T-helper 17 cell (primary cell): ENCODE data around the gene VPS52. TPM values are rescaled to one million over a fixed set of nuclear protein-coding genes. Genes with fewer than 3 reads are reported as not detected.
"Not testable (repeated sequence)": the region's sequence is repeated elsewhere in the genome, so short reads cannot be mapped to it uniquely, and the experiment has no call there.

Experiments
- ATAC-seq: fragments of 150-1000 bp; cut with Tn5 transposase; 2 replicates; pipeline ENCODE4 v1.10.0; 2021; ENCODE audit warnings: mild to moderate bottlenecking, moderate library complexity
- DNase-seq, 3 donors: peaks; one replicate each; pipeline versions ENCODE4 v3.0.0 to v3.0.0-alpha.2; 2020 to 2021
- H3K9me3 ChIP-seq: one replicate; pipeline ENCODE4 v1.7.0; 2013; ENCODE audit warnings: low read length, mild to moderate bottlenecking; ENCODE audit not compliant: control insufficient read depth, poor library complexity, severe bottlenecking
- H3K27ac Mint-ChIP-seq: one replicate; pipeline ENCODE4 v1.8.0; 2022; ENCODE audit warnings: mild to moderate bottlenecking, moderate library complexity, mixed read lengths
- H3K27me3 Mint-ChIP-seq: one replicate; pipeline ENCODE4 v1.8.0; 2022; ENCODE audit warnings: mixed read lengths
- H3K36me3 Mint-ChIP-seq: one replicate; pipeline ENCODE4 v1.8.0; 2022; ENCODE audit warnings: low read depth, mixed read lengths
- H3K4me1 Mint-ChIP-seq: one replicate; pipeline ENCODE4 v1.8.0; 2022; ENCODE audit warnings: mild to moderate bottlenecking, mixed read lengths
- H3K4me3 Mint-ChIP-seq: one replicate; pipeline ENCODE4 v1.8.0; 2022; ENCODE audit warnings: mild to moderate bottlenecking, moderate library complexity, mixed read lengths
- total RNA-seq, 4 donors: library from RNA in 2 of 4; stranded (reverse) in 2 of 4; gene quantifications; one replicate each; pipeline ENCODE4 v1.2.3 and lab custom pipeline; 2022 to 2026

Gene VPS52
- total RNA-seq, 2 donors from 2014 or later, result 66.5 to 68.3 TPM

DNA sequence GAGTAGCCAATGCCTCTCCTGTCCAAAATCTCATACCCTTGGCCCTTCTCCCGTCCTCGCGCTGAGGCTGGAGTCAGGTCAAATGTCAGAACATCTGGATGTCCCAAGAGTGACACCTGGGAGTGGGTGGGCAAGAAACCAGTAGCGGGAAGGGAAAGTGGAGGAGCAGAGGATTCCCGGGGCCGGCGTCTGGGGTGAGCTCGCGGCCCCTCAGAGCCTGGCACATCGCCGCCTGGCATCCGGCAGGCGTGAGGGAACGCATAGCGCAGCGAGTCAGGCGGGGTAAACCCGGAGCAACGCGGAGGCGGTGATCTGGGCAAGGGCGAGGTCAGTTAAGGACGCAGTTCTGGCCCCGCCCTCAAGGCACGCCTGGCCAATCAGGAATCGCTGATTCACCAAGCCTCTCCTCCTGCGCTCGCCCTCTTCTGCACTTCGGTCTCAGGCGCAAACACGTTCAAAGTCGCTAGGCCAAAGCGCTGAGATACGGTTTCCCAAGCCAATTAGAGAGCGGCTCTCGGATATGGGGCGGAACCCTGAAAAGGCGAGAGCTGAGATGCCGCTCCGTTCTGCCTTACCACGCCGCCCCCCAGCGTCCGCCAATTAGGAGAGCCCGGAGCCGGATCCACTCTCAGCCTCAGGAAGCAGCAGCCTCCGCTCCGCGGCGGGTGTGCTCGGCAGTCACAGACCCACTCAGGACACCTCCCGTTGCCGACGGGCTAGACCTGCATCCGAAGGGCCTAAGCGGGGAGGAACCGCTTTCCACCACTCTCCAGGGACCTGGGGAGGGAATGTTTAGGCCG lies 22.5 kb downstream of the VPS52 start:
- Mint-ChIP-seq H3K36me3 (peaks cover 3% of the 10 kb centered on the region), H3K27me3 (no peaks in the 10 kb centered on the region), H3K4me1 (peaks cover 28% of the 10 kb centered on the region), H3K27ac (peak overlapping the region; percentile 98), H3K4me3 (peak overlapping the region; percentile 93)
- ATAC-seq (peak; percentile 89), DNase-seq (peak; percentile 85 to 95 (median 89))
- H3K9me3 ChIP-seq, result no peaks in the 10 kb centered on the region

DNA sequence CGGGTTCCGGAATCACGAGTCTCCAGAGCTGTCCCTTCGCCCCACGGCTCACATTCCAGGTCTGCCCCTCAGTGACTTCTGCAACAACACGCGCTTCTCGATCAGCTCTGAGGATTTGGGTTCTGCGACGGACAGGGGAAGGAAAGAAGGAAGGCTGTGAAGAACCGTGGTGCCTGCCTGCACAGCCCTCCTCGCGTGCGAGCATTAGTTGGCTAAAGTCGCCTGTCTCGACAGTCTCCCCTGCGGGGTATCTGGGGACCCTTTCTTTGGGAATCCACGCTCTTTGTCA lies 23.1 kb downstream of the VPS52 start:
- ATAC-seq, result peak; percentile 27
- H3K27ac Mint-ChIP-seq, result peak overlapping the region; percentile 98
- peak in 1 of 3 donors; percentile 23 for DNase-seq

DNA sequence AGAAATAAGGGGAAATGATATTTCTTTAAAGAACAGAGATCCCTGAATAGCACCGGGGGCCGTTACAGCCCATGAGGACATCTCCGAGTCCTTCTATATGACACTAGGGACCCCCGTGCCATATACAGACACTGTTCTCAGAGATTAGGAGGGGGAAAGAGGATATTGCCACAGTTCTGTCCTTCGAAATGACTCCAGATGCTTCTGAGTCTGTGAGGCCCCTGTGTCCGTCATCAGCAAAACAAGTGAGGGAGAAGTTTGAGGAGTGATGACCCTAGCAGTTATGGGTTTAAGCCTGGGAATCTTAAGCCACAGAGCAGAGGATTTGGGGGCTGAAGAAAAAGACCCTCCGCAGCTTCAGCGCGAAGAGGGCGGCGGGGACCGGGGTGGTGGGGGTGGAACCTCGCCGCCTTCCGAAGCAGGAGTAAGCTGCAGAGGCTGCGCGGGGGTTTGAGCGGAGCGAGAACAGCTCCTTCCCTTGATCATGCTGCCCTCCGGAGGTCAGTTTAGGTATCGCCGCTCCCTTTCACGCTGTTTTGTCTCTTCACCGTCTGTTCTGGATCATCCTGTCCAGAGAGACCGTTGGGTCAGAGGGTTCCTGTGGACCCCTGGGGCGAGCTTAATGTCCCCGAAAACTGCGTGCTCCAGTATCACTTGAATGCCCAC lies 23.6 kb downstream of the VPS52 start:
- H3K4me1 Mint-ChIP-seq, result peaks cover 28% of the 10 kb centered on the region
- peak overlapping the region; percentile 98 for H3K27ac Mint-ChIP-seq
- no peaks in the 10 kb centered on the region for H3K27me3 Mint-ChIP-seq
- H3K4me3 Mint-ChIP-seq, result peak overlapping the region; percentile 93
- no peaks in the 10 kb centered on the region for H3K9me3 ChIP-seq
- peaks cover 3% of the 10 kb centered on the region for H3K36me3 Mint-ChIP-seq
- ATAC-seq, result peak; percentile 44
- peak; percentile 77 to 88 (median 80) for DNase-seq

More for the DNA sequence above, 23.1 kb downstream of the VPS52 start:
- H3K4me3 Mint-ChIP-seq, result peak overlapping the region; percentile 93
- H3K36me3 Mint-ChIP-seq, result peaks cover 3% of the 10 kb centered on the region
- no peaks in the 10 kb centered on the region for H3K27me3 Mint-ChIP-seq
- H3K4me1 Mint-ChIP-seq, result peaks cover 28% of the 10 kb centered on the region
- no peaks in the 10 kb centered on the region for H3K9me3 ChIP-seq

DNA sequence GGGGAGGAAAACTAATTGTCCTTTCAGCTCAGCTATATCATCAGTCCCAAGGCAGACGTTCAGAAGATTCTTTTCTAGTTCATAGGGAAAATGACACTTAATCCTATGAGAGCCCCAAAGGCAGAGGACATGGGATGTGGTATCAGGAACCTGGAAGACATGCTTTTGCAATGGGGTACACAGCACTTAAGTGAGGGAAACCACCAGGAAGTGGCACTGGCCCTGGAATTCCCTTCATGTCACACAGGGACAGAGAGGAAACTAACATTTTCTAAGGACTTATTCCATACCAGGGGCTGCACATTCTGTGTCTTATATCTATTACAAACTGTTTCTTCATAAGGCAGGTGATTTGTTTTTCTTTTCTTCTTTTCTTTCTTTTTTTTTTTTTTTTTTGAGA lies 28.2 kb downstream of the VPS52 start:
- Mint-ChIP-seq H3K4me1 (peaks cover 9% of the 10 kb centered on the region), H3K27me3 (peaks cover 21% of the 10 kb centered on the region), H3K4me3 (no peak overlapping the region), H3K36me3 (peaks cover 3% of the 10 kb centered on the region), H3K27ac (no peak overlapping the region)
- no peak for ATAC-seq
- DNase-seq, result no peak
- H3K9me3 ChIP-seq, result no peaks in the 10 kb centered on the region

DNA sequence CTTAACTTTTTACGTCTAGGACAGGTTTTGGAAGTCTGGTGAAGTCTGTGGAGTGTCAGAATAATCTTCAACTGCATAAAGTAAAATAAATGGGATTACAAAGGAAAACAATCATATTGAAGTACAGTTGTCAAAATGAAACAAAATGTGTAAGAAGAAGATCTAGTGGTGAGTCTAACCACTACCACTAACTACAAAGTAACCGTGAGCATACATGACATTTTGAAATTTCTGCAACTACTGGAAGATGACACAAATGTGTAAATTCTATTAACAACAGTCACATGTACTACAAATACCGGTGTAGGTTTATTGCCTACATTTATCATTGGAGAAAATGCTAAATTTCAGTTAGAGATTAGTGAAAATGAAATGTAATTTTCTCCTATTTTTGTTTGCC lies 29.7 kb downstream of the VPS52 start:
- H3K36me3 Mint-ChIP-seq, result peaks cover 3% of the 10 kb centered on the region
- H3K27ac Mint-ChIP-seq, result peak overlapping the region; percentile 83
- peak; percentile 25 for ATAC-seq
- peaks cover 7% of the 10 kb centered on the region for H3K4me1 Mint-ChIP-seq
- H3K4me3 Mint-ChIP-seq, result no peak overlapping the region
- H3K27me3 Mint-ChIP-seq, result peaks cover 31% of the 10 kb centered on the region
- no peaks in the 10 kb centered on the region for H3K9me3 ChIP-seq
- no peak for DNase-seq

DNA sequence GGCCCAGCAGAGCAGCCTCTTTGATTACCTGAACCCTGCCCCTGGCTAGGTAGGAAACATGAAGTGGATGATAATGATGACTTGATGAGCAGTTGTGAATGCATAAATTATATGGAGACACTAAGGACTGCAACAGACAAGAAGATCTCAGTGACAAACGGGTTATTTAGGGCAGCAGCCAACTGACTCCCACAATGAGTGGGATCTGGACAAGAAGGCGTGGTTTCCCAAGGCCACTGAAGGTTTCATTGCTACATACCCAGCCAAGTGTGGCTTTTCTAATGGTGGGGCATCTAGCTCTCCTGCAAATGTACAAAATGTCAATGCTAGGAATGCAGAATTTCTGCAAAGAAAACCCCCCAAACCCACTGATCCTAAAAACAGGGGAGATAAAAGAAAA lies 33.9 kb downstream of the VPS52 start:
- peaks cover 12% of the 10 kb centered on the region for H3K4me1 Mint-ChIP-seq
- no peak overlapping the region for H3K4me3 Mint-ChIP-seq
- H3K27ac Mint-ChIP-seq, result no peak overlapping the region
- H3K9me3 ChIP-seq, result no peaks in the 10 kb centered on the region
- ATAC-seq, result no peak
- peaks cover 61% of the 10 kb centered on the region for H3K27me3 Mint-ChIP-seq
- no peak for DNase-seq
- peaks cover 6% of the 10 kb centered on the region for H3K36me3 Mint-ChIP-seq

DNA sequence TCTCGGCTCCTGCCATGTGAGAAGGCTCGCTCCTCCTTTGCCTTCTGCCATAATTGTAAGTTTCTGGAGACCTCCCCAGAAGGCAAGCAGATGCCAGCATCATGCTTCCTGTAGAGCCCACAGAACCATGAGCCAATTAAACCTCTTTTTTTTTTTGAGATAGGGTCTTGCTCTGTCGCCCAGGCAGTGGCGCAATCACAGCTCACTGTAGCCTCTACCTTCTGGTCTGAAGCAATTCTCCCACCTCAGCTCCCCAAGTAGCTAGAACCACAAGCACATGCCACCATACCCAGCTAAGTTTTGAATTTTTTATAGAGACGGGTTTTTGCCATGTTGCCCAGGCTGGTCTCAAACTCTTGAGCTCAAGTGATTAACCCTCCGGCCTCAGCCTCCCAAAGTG lies 34.8 kb downstream of the VPS52 start:
- Mint-ChIP-seq H3K4me3 (no peak overlapping the region), H3K4me1 (peaks cover 7% of the 10 kb centered on the region), H3K27ac (no peak overlapping the region), H3K36me3 (peaks cover 2% of the 10 kb centered on the region), H3K27me3 (peaks cover 60% of the 10 kb centered on the region)
- ATAC-seq (no peak), DNase-seq (no peak)
- H3K9me3 ChIP-seq, result no peaks in the 10 kb centered on the region

DNA sequence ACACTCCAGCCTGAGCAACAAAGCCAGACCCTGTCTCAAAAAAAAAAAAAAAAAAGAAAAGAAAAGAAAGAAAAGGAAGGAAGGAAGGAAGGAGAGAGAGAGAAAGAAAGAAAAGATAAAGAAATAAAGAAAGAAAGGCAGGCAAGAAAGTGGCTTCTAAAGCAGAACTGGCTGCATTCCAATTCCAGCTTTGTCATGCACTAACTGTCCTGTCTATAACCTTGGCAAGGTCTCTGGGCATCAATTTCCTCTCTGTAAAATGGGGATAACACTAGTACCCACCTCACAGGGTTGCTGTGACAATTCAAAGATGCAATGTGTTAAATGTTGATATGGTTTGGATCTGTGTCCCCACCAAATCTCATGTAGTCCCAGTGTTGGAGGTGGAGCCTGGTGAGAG lies 35.3 kb downstream of the VPS52 start:
- no peak for DNase-seq
- Mint-ChIP-seq H3K27me3 (peaks cover 65% of the 10 kb centered on the region), H3K4me1 (peaks cover 6% of the 10 kb centered on the region), H3K36me3 (peaks cover 3% of the 10 kb centered on the region), H3K4me3 (no peak overlapping the region), H3K27ac (no peak overlapping the region)
- no peak for ATAC-seq
- H3K9me3 ChIP-seq, result no peaks in the 10 kb centered on the region

DNA sequence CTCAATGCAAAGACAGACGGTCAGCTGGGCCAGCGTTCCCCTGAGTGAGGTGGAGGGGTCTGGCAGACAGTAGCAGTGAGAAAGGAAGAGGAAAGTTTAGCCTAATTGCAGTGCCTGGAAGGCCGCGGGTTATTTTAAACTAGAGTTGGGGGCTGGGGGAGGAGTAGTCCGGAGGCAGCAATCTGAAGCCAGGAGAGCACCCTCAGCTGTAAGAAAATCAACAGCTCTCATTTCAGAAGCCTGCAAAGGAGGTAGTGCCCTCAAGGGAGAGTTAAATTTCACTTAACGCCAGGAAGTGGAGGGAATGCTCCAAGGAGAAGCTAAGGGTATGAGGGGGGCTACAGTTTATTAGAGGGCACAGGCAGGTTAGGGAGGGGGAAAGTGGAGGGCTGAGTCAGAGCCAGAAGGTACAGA lies 36.4 kb downstream of the VPS52 start:
- Mint-ChIP-seq H3K27me3 (peaks cover 66% of the 10 kb centered on the region), H3K27ac (no peak overlapping the region), H3K36me3 (peaks cover 4% of the 10 kb centered on the region), H3K4me1 (peaks cover 6% of the 10 kb centered on the region), H3K4me3 (no peak overlapping the region)
- ATAC-seq (no peak), DNase-seq (no peak)
- H3K9me3 ChIP-seq, result no peaks in the 10 kb centered on the region

DNA sequence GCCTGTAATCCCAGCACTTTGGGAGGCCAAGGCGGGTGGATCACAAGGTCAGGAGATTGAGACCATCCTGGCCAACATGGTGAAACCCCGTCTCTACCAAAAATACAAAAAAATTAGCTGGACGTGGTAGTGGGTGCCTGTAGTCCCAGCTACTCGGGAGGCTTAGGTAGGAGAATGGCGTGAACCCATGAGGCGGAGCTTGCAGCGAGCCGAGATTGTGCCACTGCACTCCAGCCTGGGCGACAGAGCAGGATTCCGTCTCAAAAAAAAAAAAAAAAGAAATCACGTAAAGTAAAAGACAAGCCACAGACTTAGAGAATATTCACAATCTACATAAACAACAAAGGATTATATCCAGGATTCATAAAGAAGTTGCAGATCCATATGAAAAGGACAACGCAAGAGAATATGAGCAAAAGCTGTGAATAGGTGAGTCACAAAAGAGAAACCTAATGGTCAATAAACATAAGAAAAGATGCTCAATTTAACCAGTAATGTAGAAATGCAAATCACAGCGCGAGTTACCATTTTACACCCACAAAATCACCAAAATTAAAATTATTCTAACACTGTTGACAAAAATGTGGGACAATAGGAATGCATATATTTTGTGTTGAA lies 45.1 kb downstream of the VPS52 start:
- peaks cover 46% of the 10 kb centered on the region for H3K27me3 Mint-ChIP-seq
- H3K27ac Mint-ChIP-seq, H3K36me3 Mint-ChIP-seq, H3K4me1 Mint-ChIP-seq, H3K9me3 ChIP-seq, H3K4me3 Mint-ChIP-seq, DNase-seq, ATAC-seq: not testable (repeated sequence)

DNA sequence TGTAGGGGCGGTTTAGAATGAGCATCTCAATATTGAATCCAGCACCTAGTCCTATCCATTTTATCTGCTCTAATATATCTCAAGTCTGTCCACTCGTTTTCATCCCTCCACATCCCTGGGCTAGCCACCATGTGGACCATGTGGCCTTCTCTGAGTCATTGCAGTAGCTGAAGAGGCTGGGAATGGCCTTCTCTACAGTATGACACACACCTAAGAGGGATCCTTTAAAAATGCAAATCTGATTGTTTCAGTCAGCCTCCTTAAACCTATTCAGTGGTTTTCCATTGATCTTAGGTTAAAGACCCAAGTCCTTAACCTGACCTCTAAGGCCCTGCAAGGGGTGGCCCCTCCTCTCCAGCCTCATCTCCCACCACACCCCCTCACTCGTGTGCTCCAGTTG lies 54.0 kb downstream of the VPS52 start:
- Mint-ChIP-seq H3K27ac (no peak overlapping the region), H3K36me3 (peaks cover 2% of the 10 kb centered on the region), H3K4me3 (no peak overlapping the region), H3K4me1 (peaks cover 18% of the 10 kb centered on the region), H3K27me3 (peaks cover 76% of the 10 kb centered on the region)
- no peak for ATAC-seq
- no peak for DNase-seq
- H3K9me3 ChIP-seq, result no peaks in the 10 kb centered on the region

DNA sequence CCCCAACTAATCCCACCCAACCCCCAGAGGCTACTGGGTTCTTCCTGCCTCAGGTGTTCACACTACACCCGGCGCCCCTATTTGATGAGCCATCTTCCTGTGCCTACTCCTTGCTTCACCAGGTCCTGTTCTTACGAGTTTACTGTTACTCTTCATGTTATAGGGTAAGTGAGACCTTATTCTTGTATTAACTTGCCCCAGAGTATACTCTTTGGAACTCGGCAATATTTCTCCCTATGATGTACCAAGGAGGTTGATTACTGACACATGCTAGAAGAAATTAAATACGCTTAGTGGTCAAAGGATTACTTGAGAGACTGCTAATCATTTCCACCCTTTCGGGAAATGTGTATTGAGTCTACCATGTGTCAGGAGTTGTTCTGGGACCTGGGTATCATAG lies 54.4 kb downstream of the VPS52 start:
- ATAC-seq (no peak), DNase-seq (no peak)
- Mint-ChIP-seq H3K4me1 (peaks cover 21% of the 10 kb centered on the region), H3K27ac (no peak overlapping the region), H3K27me3 (peaks cover 76% of the 10 kb centered on the region), H3K4me3 (no peak overlapping the region), H3K36me3 (peaks cover 2% of the 10 kb centered on the region)
- H3K9me3 ChIP-seq, result no peaks in the 10 kb centered on the region

DNA sequence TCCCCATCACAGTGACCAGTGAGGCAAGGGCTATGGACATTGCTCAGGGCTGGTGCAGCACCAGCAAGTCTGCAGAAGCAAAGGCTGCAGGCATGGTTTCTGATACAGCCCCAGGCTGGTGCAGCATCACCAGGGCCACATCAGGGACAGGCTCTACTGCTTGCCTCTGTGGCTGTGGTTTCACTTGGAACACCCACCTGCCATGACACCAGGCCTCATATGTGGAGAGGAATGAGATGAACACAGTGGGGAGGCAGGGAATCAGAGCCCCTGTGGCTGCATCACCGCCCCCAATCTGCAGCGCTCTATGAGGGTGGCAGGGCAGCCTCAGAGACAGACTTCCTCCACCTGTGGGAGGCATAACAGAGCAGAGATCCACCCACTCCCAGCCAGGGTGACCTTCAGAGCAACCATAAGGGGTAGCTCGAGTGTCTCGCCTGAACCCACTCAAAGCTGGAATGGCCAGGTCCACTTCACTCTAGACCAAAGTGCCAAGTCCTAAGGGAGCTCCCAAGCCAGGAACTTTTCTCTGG lies 55.5 kb downstream of the VPS52 start:
- Mint-ChIP-seq H3K36me3 (peaks cover 2% of the 10 kb centered on the region), H3K4me3 (no peak overlapping the region), H3K27ac (no peak overlapping the region), H3K27me3 (peaks cover 68% of the 10 kb centered on the region), H3K4me1 (peaks cover 23% of the 10 kb centered on the region)
- ATAC-seq (no peak), DNase-seq (no peak)
- no peaks in the 10 kb centered on the region for H3K9me3 ChIP-seq
